HepG2 (cell line): Measurements from ENCODE around the gene CAP2. TPM values are rescaled to one million over a fixed set of nuclear protein-coding genes. Genes with fewer than 3 reads are reported as not detected.

Experiments used
- ATAC-seq: fragments of 200-7000 bp; cut with Tn5 transposase; 3 replicates; pipeline ENCODE4 v1.9.1; 2020; ENCODE audit warnings: mild to moderate bottlenecking, moderate library complexity
- BruUV-seq: library from RNA; stranded (reverse); fragments of 400-500 nt; replicated peaks from 2 replicates; lab custom pipeline; 2021; lab: Mats Ljungman, UMichigan
- CTCF ChIA-PET: fragments of 300-600 bp; formaldehyde crosslinking; extraction: SDS; loops from one replicate; lab custom pipeline; 2021; ENCODE audit warnings: low total read pairs, inconsistent platforms, low intra/inter-chr PET ratio; lab: Yijun Ruan, JAX
- POLR2A ChIA-PET: fragments of 350-600 bp; sonication (Branson Sonifier 250); formaldehyde crosslinking; loops from one replicate; lab custom pipeline; 2020; ENCODE audit warnings: antibody characterized with exemption, inconsistent platforms; lab: Yijun Ruan, JAX
- DNase-seq: peaks from one replicate; pipeline ENCODE4 v3.0.0-alpha.2; 2015; ENCODE audit warnings: low spot score
- FAIRE-seq: peaks from 3 replicates; lab custom pipeline; 2011; peaks lifted over from hg19 to GRCh38; lab: Jason Lieb, UNC
- H2AFZ ChIP-seq: one replicate; pipeline ENCODE4 v1.6.1; 2011; ENCODE audit warnings: low read length, inconsistent platforms
- H3K27ac ChIP-seq: fragments of 300-600 bp; 3 replicates; pipeline ENCODE4 v1.8.0; 2011; ENCODE audit warnings: mixed run types, mild to moderate bottlenecking, mixed read lengths, low read length, inconsistent platforms; ENCODE audit not compliant: insufficient read depth; ENCODE audit errors: extremely low read length
- H3K27me3 ChIP-seq, 2 experiments: fragments of 200-600 bp in 1 of 2; 2 replicates in 1 of 2; 3 replicates in 1 of 2; pipeline versions ENCODE4 v1.6.0 to v1.8.0; 2011; ENCODE audit warnings: low read length in 2 of 2, mild to moderate bottlenecking in 2 of 2, moderate library complexity in 2 of 2, inconsistent platforms in 1 of 2; ENCODE audit not compliant: insufficient read depth in 2 of 2, control insufficient read depth in 1 of 2
- H3K36me3 ChIP-seq, 2 experiments: fragments of 200-600 bp in 1 of 2; replicated peaks in 1 of 2; 2 replicates in 1 of 2; 3 replicates in 1 of 2; pipeline versions ENCODE4 v1.5.1 to v1.8.0; 2011; ENCODE audit warnings: low read length in 2 of 2, inconsistent platforms in 1 of 2; ENCODE audit not compliant: insufficient read depth in 2 of 2, control insufficient read depth in 1 of 2
- H3K4me1 ChIP-seq: 2 replicates; pipeline ENCODE4 v1.5.1; 2012; ENCODE audit warnings: low read length, inconsistent platforms; ENCODE audit not compliant: insufficient read depth
- H3K4me2 ChIP-seq: 2 replicates; pipeline ENCODE4 v1.6.0; 2011; ENCODE audit warnings: low read depth, low read length, inconsistent platforms
- H3K4me3 ChIP-seq, 3 experiments: fragments of 200-600 bp in 1 of 3; sonication (generic), shearing (Covaris generic) in 1 of 3; replicated peaks in 1 of 3; 2 replicates each; pipeline ENCODE4 v1.5.1; 2011 to 2016; ENCODE audit warnings: low read length in 3 of 3, inconsistent platforms in 2 of 3, low read depth in 2 of 3, mild to moderate bottlenecking in 2 of 3, control low read depth in 1 of 3, mixed read lengths in 1 of 3; ENCODE audit not compliant: insufficient read depth in 1 of 3
- H3K79me2 ChIP-seq: one replicate; pipeline ENCODE4 v1.6.1; 2011; ENCODE audit warnings: low read length, inconsistent platforms; ENCODE audit not compliant: insufficient read depth
- H3K9ac ChIP-seq: 2 replicates; pipeline ENCODE4 v1.6.0; 2011; ENCODE audit warnings: mild to moderate bottlenecking, low read depth, low read length, inconsistent platforms; ENCODE audit not compliant: insufficient read depth
- H3K9me3 ChIP-seq: 2 replicates; pipeline ENCODE4 v1.5.1; 2012; ENCODE audit warnings: mild to moderate bottlenecking, low read length
- H4K20me1 ChIP-seq: 2 replicates; pipeline ENCODE4 v1.6.0; 2011; ENCODE audit warnings: inconsistent platforms, mild to moderate bottlenecking, low read length, moderate library complexity; ENCODE audit not compliant: insufficient read depth
- AHDC1 ChIP-seq: sonication (generic); formaldehyde crosslinking; IDR thresholded peaks from 2 replicates; pipeline ENCODE4 v1.5.1; 2020; ENCODE audit warnings: mild to moderate bottlenecking, missing genetic modification reagents, borderline replicate concordance
- ATF4 ChIP-seq, 2 experiments: fragments of 450-650 bp in 1 of 2; sonication (generic) in 1 of 2; formaldehyde crosslinking; IDR thresholded peaks; 2 replicates each; pipeline versions ENCODE4 v1.5.0 to v1.8.0; 2020 to 2022; ENCODE audit warnings: mild to moderate bottlenecking in 1 of 2, missing genetic modification reagents in 1 of 2
- CAMTA2 ChIP-seq: sonication (generic); formaldehyde crosslinking; IDR thresholded peaks from 2 replicates; pipeline ENCODE4 v1.4.0; 2020; ENCODE audit warnings: mild to moderate bottlenecking, missing genetic modification reagents, borderline replicate concordance
- FOSL1 ChIP-seq: sonication (generic); formaldehyde crosslinking; IDR thresholded peaks from 2 replicates; pipeline ENCODE4 v1.9.0; 2021; ENCODE audit warnings: missing genetic modification reagents, borderline replicate concordance
- HOXA9 ChIP-seq: sonication (generic); formaldehyde crosslinking; IDR thresholded peaks from 2 replicates; pipeline ENCODE4 v1.8.1; 2022; ENCODE audit warnings: missing genetic modification reagents, mild to moderate bottlenecking, moderate library complexity, borderline replicate concordance
- ISL2 ChIP-seq: sonication (generic); formaldehyde crosslinking; IDR thresholded peaks from 2 replicates; pipeline ENCODE4 v1.5.0; 2020; ENCODE audit warnings: missing genetic modification reagents
- KLF13 ChIP-seq: sonication (generic); formaldehyde crosslinking; IDR thresholded peaks from 2 replicates; pipeline ENCODE4 v1.4.0; 2020; ENCODE audit warnings: mild to moderate bottlenecking, missing genetic modification reagents
- NR1H2 ChIP-seq: sonication (generic); formaldehyde crosslinking; IDR thresholded peaks from 2 replicates; pipeline ENCODE4 v1.8.1; 2022; ENCODE audit warnings: low read depth, missing genetic modification reagents, borderline replicate concordance
- RFXAP ChIP-seq: sonication (generic); formaldehyde crosslinking; IDR thresholded peaks from 2 replicates; pipeline ENCODE4 v1.4.0; 2020; ENCODE audit warnings: missing genetic modification reagents, borderline replicate concordance
- SP140L ChIP-seq: sonication (generic); formaldehyde crosslinking; IDR thresholded peaks from 2 replicates; pipeline ENCODE4 v1.4.0; 2020; ENCODE audit warnings: missing genetic modification reagents, borderline replicate concordance
- SRSF1 ChIP-seq: fragments of 200-400 bp; formaldehyde crosslinking; optimal IDR thresholded peaks from 2 replicates; pipeline ENCODE3; 2017; ENCODE audit warnings: mild to moderate bottlenecking, low read depth, low read length, moderate library complexity
- ZNF557 ChIP-seq: sonication (generic); formaldehyde crosslinking; IDR thresholded peaks from 2 replicates; pipeline ENCODE4 v1.4.0; 2020; ENCODE audit warnings: missing genetic modification reagents
- WGBS: methylation state at CpG from one replicate; pipeline ENCODE4 v1.1.6; 2017; ENCODE audit warnings: low lambda C conversion rate; 5-methylcytosine and 5-hydroxymethylcytosine counted together
- in situ Hi-C: cut with HindIII; loops from 2 replicates; pipeline ENCODE4 v1.10.0; 2017; ENCODE audit warnings: low pct_unique_long_range_greater_than_20kb; ENCODE audit not compliant: extremely low pct_ligation_motif_present
- intact Hi-C: fragments of 100-400 bp; cut with micrococcal nuclease; formaldehyde crosslinking; loops from one replicate; pipeline ENCODE4 v1.10.0; 2022; ENCODE audit not compliant: unreplicated experiment
- polyA plus RNA-seq, 8 experiments: library from polyadenylated mRNA; depleted of rRNA in 3 of 8; stranded (reverse) in 7 of 8; unstranded in 1 of 8; fragments of >200 nt; fragmentation: Illumina TruSeq in 4 of 8; extraction: Trizol in 4 of 8; gene quantifications; 2 replicates each; pipeline versions ENCODE4 v1.2.1 to v1.2.3, GENCODE V29; 2011 to 2016; ENCODE audit warnings: low read depth in 4 of 8, missing spikeins in 1 of 8, mixed read lengths in 1 of 8; ENCODE audit not compliant: insufficient read depth in 1 of 8
- total RNA-seq, 5 experiments: library from RNA; depleted of rRNA; stranded (reverse); fragments of >200 nt; fragmentation: Illumina TruSeq; extraction: Trizol; gene quantifications; 2 replicates each; pipeline ENCODE4 v1.2.3, GENCODE V29; 2016; ENCODE audit warnings: low read depth in 1 of 5

The CAP2 gene
- total and polyA plus RNA-seq, 2 of the 13 experiments (the other 11 are each of a cell fraction or from before 2014, with no cell fraction given) = 7.9 to 53.1 TPM

GRCh38 chr6:17494919-17495318 is 101.5 kb downstream of the CAP2 start:
- no TSS peak for BruUV-seq
- FAIRE-seq (no peak), DNase-seq (no peak), ATAC-seq (no peak)
- POLR2A ChIA-PET = no interaction called here
- H3K9ac ChIP-seq = no peak overlapping the region
- no peaks in the 10 kb centered on the region for H3K27me3 ChIP-seq
- no peak for TF ChIP-seq HOXA9
- no peak for TF ChIP-seq SRSF1
- no peak for TF ChIP-seq NR1H2 (CRISPR knock-in tag)
- TF ChIP-seq CAMTA2 (CRISPR knock-in tag) = no peak
- H2AFZ ChIP-seq = no peak overlapping the region
- no peaks in the 10 kb centered on the region for H3K79me2 ChIP-seq
- H3K4me2 ChIP-seq = no peak overlapping the region
- H3K36me3 ChIP-seq = peaks cover 0 to 2% of the 10 kb centered on the region in 2 experiments; a peak in 1 of 5 replicates
- peaks cover 8% of the 10 kb centered on the region for H3K4me1 ChIP-seq
- H3K9me3 ChIP-seq = no peaks in the 10 kb centered on the region
- CTCF ChIA-PET = no interaction called here
- H4K20me1 ChIP-seq = no peaks in the 10 kb centered on the region
- H3K4me3 ChIP-seq = no peak overlapping the region
- in situ Hi-C loops (no loop called here), intact Hi-C loops (no loop called here)
- no peak overlapping the region for H3K27ac ChIP-seq
- 100% methylated on average over 2 of the region's 2 CpGs for WGBS

GRCh38 chr6:17497535-17498095 is 104.2 kb downstream of the CAP2 start:
- ATAC-seq (no peak), FAIRE-seq (no peak), DNase-seq (no peak)
- 84% methylated on average over 4 of the region's 4 CpGs for WGBS
- intact Hi-C loops (no loop called here), in situ Hi-C loops (no loop called here)
- Histone ChIP-seq H3K4me3 (no peak overlapping the region), H3K36me3 (peaks cover 0 to 1% of the 10 kb centered on the region in 2 experiments; a peak in 1 of 5 replicates), H3K27me3 (no peaks in the 10 kb centered on the region), H3K9ac (no peak overlapping the region), H2AFZ (no peak overlapping the region), H3K27ac (no peak overlapping the region), H4K20me1 (no peaks in the 10 kb centered on the region), H3K9me3 (no peaks in the 10 kb centered on the region), H3K4me2 (no peak overlapping the region), H3K4me1 (no peaks in the 10 kb centered on the region), H3K79me2 (no peaks in the 10 kb centered on the region)
- ChIA-PET CTCF (no interaction called here), POLR2A (no interaction called here)
- BruUV-seq = no TSS peak
- no peak for TF ChIP-seq AHDC1 (CRISPR knock-in tag)
- TF ChIP-seq ISL2 (CRISPR knock-in tag) = no peak
- TF ChIP-seq ATF4 (CRISPR knock-in tag; IDR thresholded peaks at IDR 0.05) = no peak
- TF ChIP-seq FOSL1 (CRISPR knock-in tag) = no peak
- TF ChIP-seq RFXAP = no peak
- no peak for TF ChIP-seq ZNF557 (CRISPR knock-in tag)
- TF ChIP-seq SP140L = no peak
- no peak for TF ChIP-seq KLF13
